ENCODE data around the gene COQ8A.

DNA sequence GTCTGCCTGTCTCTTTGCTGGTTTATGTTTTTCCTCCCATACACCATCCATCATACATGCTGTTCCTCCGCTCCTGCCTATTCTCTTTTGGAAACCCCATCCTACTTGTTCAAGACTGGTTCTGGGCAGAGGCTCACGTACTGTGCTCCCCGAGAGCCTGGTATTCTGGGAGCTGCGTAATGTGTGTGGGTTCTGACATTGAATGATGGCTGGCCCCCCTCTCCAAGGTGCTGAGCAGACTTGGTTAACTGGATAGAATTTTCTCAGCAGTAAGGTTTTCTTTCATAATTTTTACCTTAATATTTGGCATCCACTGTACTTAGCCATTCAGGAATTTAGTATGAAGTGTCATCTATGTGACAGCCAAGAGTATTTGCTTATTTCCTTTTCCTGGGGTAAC, 26.6 kb downstream of the COQ8A start:
- TF ChIP-seq, protein P1, sequence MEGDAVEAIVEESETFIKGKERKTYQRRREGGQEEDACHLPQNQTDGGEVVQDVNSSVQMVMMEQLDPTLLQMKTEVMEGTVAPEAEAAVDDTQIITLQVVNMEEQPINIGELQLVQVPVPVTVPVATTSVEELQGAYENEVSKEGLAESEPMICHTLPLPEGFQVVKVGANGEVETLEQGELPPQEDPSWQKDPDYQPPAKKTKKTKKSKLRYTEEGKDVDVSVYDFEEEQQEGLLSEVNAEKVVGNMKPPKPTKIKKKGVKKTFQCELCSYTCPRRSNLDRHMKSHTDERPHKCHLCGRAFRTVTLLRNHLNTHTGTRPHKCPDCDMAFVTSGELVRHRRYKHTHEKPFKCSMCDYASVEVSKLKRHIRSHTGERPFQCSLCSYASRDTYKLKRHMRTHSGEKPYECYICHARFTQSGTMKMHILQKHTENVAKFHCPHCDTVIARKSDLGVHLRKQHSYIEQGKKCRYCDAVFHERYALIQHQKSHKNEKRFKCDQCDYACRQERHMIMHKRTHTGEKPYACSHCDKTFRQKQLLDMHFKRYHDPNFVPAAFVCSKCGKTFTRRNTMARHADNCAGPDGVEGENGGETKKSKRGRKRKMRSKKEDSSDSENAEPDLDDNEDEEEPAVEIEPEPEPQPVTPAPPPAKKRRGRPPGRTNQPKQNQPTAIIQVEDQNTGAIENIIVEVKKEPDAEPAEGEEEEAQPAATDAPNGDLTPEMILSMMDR (IDR thresholded peaks at IDR 0.05): no peak
- TF ChIP-seq POLR2A (IDR thresholded peaks at IDR 0.05): no peak

Data from lower leg skin (tissue), 3 donors.